NB4 (cell line): Measurements from ENCODE around the gene C13orf46.

Source experiments
- DNase-seq: peaks from one replicate; pipeline ENCODE4 v3.0.0; 2010; ENCODE audit warnings: low read depth
- H3K4me3 ChIP-seq: one replicate; pipeline ENCODE4 v1.5.1; 2011; ENCODE audit warnings: mild to moderate bottlenecking, low read depth, low read length, moderate library complexity
- CTCF ChIP-seq: IDR thresholded peaks from one replicate; pipeline ENCODE4 v1.5.1; 2012; ENCODE audit warnings: low read depth, low read length
- MAX ChIP-seq: IDR thresholded peaks from 2 replicates; pipeline ENCODE4 v1.6.1; 2011; ENCODE audit warnings: low read depth, low read length
- MYC ChIP-seq: IDR thresholded peaks from 2 replicates; pipeline ENCODE4 v1.6.1; 2011; ENCODE audit warnings: low read depth, low read length
- POLR2A ChIP-seq: IDR thresholded peaks from 2 replicates; pipeline ENCODE4 v1.6.1; 2011; ENCODE audit warnings: mild to moderate bottlenecking; ENCODE audit not compliant: insufficient read length; ENCODE audit errors: extremely low read depth

C13orf46 gene

GRCh38 chr13:113981194-113981605 is 7.3 kb upstream of the C13orf46 start:
- H3K4me3 ChIP-seq = no peak overlapping the region
- DNase-seq = no peak
- TF ChIP-seq MAX = no peak
- no peak for TF ChIP-seq MYC
- no peak for TF ChIP-seq CTCF
- no peak for TF ChIP-seq POLR2A

GRCh38 chr13:113980489-113981064 is 6.7 kb upstream of the C13orf46 start:
- TF ChIP-seq POLR2A (no peak), MYC (no peak), CTCF (no peak)
- no peak for DNase-seq
- H3K4me3 ChIP-seq = no peak overlapping the region

GRCh38 chr13:113979791-113980471 is 6.1 kb upstream of the C13orf46 start:
- DNase-seq = no peak
- no peak overlapping the region for H3K4me3 ChIP-seq
- TF ChIP-seq MYC (no peak), MAX (no peak), CTCF (no peak), POLR2A (no peak)

- TF ChIP-seq CTCF = no peak
- H3K4me3 ChIP-seq = no peak overlapping the region
- DNase-seq = no peak
Observed at GRCh38 chr13:113978741-113979481, 5.0 kb upstream of the C13orf46 start.

- no peak for TF ChIP-seq CTCF
- no peak for TF ChIP-seq MYC
- no peak for TF ChIP-seq MAX
- no peak for TF ChIP-seq POLR2A
- no peak for DNase-seq
- no peak overlapping the region for H3K4me3 ChIP-seq
Observed at GRCh38 chr13:113977976-113978375, 4.1 kb upstream of the C13orf46 start.
